ENCODE results near the gene NPRL2.

NPRL2 gene

GRCh38 chr3:50381383-50381782 lies 30.8 kb upstream of the NPRL2 start:
- Histone ChIP-seq H3K27ac (ENCODE audit: low read length, poor library complexity, severe bottlenecking) (no peak overlapping the region), H4K91ac (ENCODE audit: low read length) (no peak overlapping the region), H2BK15ac (ENCODE audit: low read depth, poor library complexity, severe bottlenecking) (no peak overlapping the region), H3K36me3 (ENCODE audit: control insufficient read depth in 1 of 2, insufficient read depth in 2 of 2, low read depth in 1 of 2, low read length in 2 of 2) (no peaks in the 10 kb centered on the region), H3K4me1 (ENCODE audit: control insufficient read depth, insufficient read depth, low read depth, low read length) (peaks cover 2% of the 10 kb centered on the region), H3K4ac (ENCODE audit: low read depth in 1 of 2, low read length in 2 of 2) (no peak overlapping the region), H3K9me3 (ENCODE audit: control insufficient read depth, low read length) (no peaks in the 10 kb centered on the region), H3K27me3 (ENCODE audit: control insufficient read depth in 1 of 2, insufficient read depth in 1 of 2, low read length in 2 of 2) (peaks cover 19 to 47% of the 10 kb centered on the region in 2 experiments), H3K9ac (ENCODE audit: low read length) (no peak overlapping the region), H3K4me3 (ENCODE audit: insufficient read depth in 1 of 2, low read depth in 1 of 2, low read length in 2 of 2) (no peak overlapping the region), H2BK5ac (ENCODE audit: low read depth, low read length, poor library complexity, severe bottlenecking) (no peak overlapping the region), H2AFZ (ENCODE audit: low read depth, low read length) (no peak overlapping the region), H2BK120ac (ENCODE audit: low read depth, low read length) (no peak overlapping the region), H3K18ac (ENCODE audit: low read depth in 1 of 2, low read length in 2 of 2) (no peak overlapping the region), H3K23ac (ENCODE audit: low read length in 2 of 2) (no peak overlapping the region), H3K14ac (ENCODE audit: low read length in 2 of 2) (no peak overlapping the region), H3K4me2 (ENCODE audit: low read length, poor library complexity, severe bottlenecking) (no peak overlapping the region), H2AK5ac (ENCODE audit: low read length, severe bottlenecking) (no peak overlapping the region), H3K79me1 (replicated peaks; ENCODE audit: low read length, poor library complexity, severe bottlenecking) (no peaks in the 10 kb centered on the region), H4K8ac (ENCODE audit: low read length) (no peak overlapping the region), H2BK12ac (ENCODE audit: low read length in 2 of 2) (no peak overlapping the region)
- no peak for DNase-seq
- WGBS, result 76% methylated on average over 4 of the region's 4 CpGs

GRCh38 chr3:50380405-50381085 lies 30.0 kb upstream of the NPRL2 start:
- no peak overlapping the region for H2BK12ac ChIP-seq (ENCODE audit: low read length in 2 of 2)
- no peak overlapping the region for H3K4me2 ChIP-seq (ENCODE audit: low read length, poor library complexity, severe bottlenecking)
- H3K79me1 ChIP-seq (replicated peaks; ENCODE audit: low read length, poor library complexity, severe bottlenecking), result no peaks in the 10 kb centered on the region
- no peaks in the 10 kb centered on the region for H3K36me3 ChIP-seq (ENCODE audit: control insufficient read depth in 1 of 2, insufficient read depth in 2 of 2, low read depth in 1 of 2, low read length in 2 of 2)
- H3K4me3 ChIP-seq (ENCODE audit: insufficient read depth in 1 of 2, low read depth in 1 of 2, low read length in 2 of 2), result no peak overlapping the region
- no peak overlapping the region for H3K9ac ChIP-seq (ENCODE audit: low read length)
- H3K27ac ChIP-seq (ENCODE audit: low read length, poor library complexity, severe bottlenecking), result no peak overlapping the region
- 81% methylated on average over 15 of the region's 17 CpGs for WGBS
- H3K23ac ChIP-seq (ENCODE audit: low read length in 2 of 2), result no peak overlapping the region
- H2BK120ac ChIP-seq (ENCODE audit: low read depth, low read length), result no peak overlapping the region
- peaks cover 2% of the 10 kb centered on the region for H3K4me1 ChIP-seq (ENCODE audit: control insufficient read depth, insufficient read depth, low read depth, low read length)
- no peak overlapping the region for H3K14ac ChIP-seq (ENCODE audit: low read length in 2 of 2)
- no peak for DNase-seq
- H3K4ac ChIP-seq (ENCODE audit: low read depth in 1 of 2, low read length in 2 of 2), result no peak overlapping the region
- no peak overlapping the region for H4K8ac ChIP-seq (ENCODE audit: low read length)
- H3K9me3 ChIP-seq (ENCODE audit: control insufficient read depth, low read length), result no peaks in the 10 kb centered on the region
- no peak overlapping the region for H3K18ac ChIP-seq (ENCODE audit: low read depth in 1 of 2, low read length in 2 of 2)
- H2AFZ ChIP-seq (ENCODE audit: low read depth, low read length), result no peak overlapping the region
- H2BK15ac ChIP-seq (ENCODE audit: low read depth, poor library complexity, severe bottlenecking), result no peak overlapping the region
- no peak overlapping the region for H4K91ac ChIP-seq (ENCODE audit: low read length)
- H2BK5ac ChIP-seq (ENCODE audit: low read depth, low read length, poor library complexity, severe bottlenecking), result no peak overlapping the region
- H3K27me3 ChIP-seq (ENCODE audit: control insufficient read depth in 1 of 2, insufficient read depth in 1 of 2, low read length in 2 of 2), result peaks cover 26 to 54% of the 10 kb centered on the region in 2 experiments
- no peak overlapping the region for H2AK5ac ChIP-seq (ENCODE audit: low read length, severe bottlenecking)

- no peak overlapping the region for H2BK5ac ChIP-seq (ENCODE audit: low read depth, low read length, poor library complexity, severe bottlenecking)
- no peak overlapping the region for H3K27ac ChIP-seq (ENCODE audit: low read length, poor library complexity, severe bottlenecking)
- no peaks in the 10 kb centered on the region for H3K9me3 ChIP-seq (ENCODE audit: control insufficient read depth, low read length)
- H2BK12ac ChIP-seq (ENCODE audit: low read length in 2 of 2), result no peak overlapping the region
- H3K4me3 ChIP-seq (ENCODE audit: insufficient read depth in 1 of 2, low read depth in 1 of 2, low read length in 2 of 2), result no peak overlapping the region
- no peak overlapping the region for H3K4me2 ChIP-seq (ENCODE audit: low read length, poor library complexity, severe bottlenecking)
- H3K4ac ChIP-seq (ENCODE audit: low read depth in 1 of 2, low read length in 2 of 2), result no peak overlapping the region
- no peak overlapping the region for H3K23ac ChIP-seq (ENCODE audit: low read length in 2 of 2)
- peaks cover 2% of the 10 kb centered on the region for H3K4me1 ChIP-seq (ENCODE audit: control insufficient read depth, insufficient read depth, low read depth, low read length)
- H3K9ac ChIP-seq (ENCODE audit: low read length), result no peak overlapping the region
- no peak overlapping the region for H2BK15ac ChIP-seq (ENCODE audit: low read depth, poor library complexity, severe bottlenecking)
- H3K27me3 ChIP-seq (ENCODE audit: control insufficient read depth in 1 of 2, insufficient read depth in 1 of 2, low read length in 2 of 2), result peaks cover 19 to 49% of the 10 kb centered on the region in 2 experiments
- no peaks in the 10 kb centered on the region for H3K36me3 ChIP-seq (ENCODE audit: control insufficient read depth in 1 of 2, insufficient read depth in 2 of 2, low read depth in 1 of 2, low read length in 2 of 2)
- no peak overlapping the region for H3K18ac ChIP-seq (ENCODE audit: low read depth in 1 of 2, low read length in 2 of 2)
- no peak overlapping the region for H2AFZ ChIP-seq (ENCODE audit: low read depth, low read length)
- H2BK120ac ChIP-seq (ENCODE audit: low read depth, low read length), result no peak overlapping the region
- no peak overlapping the region for H3K14ac ChIP-seq (ENCODE audit: low read length in 2 of 2)
- no peak overlapping the region for H4K91ac ChIP-seq (ENCODE audit: low read length)
- no peak overlapping the region for H4K8ac ChIP-seq (ENCODE audit: low read length)
- no peak overlapping the region for H2AK5ac ChIP-seq (ENCODE audit: low read length, severe bottlenecking)
- DNase-seq, result no peak
- 88% methylated on average over 17 of the region's 17 CpGs for WGBS
- H3K79me1 ChIP-seq (replicated peaks; ENCODE audit: low read length, poor library complexity, severe bottlenecking), result no peaks in the 10 kb centered on the region
These were observed 28.2 kb upstream of the NPRL2 start for GRCh38 chr3:50378757-50379156.

GRCh38 chr3:50378024-50378423 lies 27.4 kb upstream of the NPRL2 start:
- no peak for DNase-seq
- no peak overlapping the region for H4K8ac ChIP-seq (ENCODE audit: low read length)
- no peak overlapping the region for H3K27ac ChIP-seq (ENCODE audit: low read length, poor library complexity, severe bottlenecking)
- H3K14ac ChIP-seq (ENCODE audit: low read length in 2 of 2), result no peak overlapping the region
- H3K23ac ChIP-seq (ENCODE audit: low read length in 2 of 2), result no peak overlapping the region
- no peak overlapping the region for H3K9ac ChIP-seq (ENCODE audit: low read length)
- H2BK120ac ChIP-seq (ENCODE audit: low read depth, low read length), result no peak overlapping the region
- no peak overlapping the region for H2BK5ac ChIP-seq (ENCODE audit: low read depth, low read length, poor library complexity, severe bottlenecking)
- H2BK12ac ChIP-seq (ENCODE audit: low read length in 2 of 2), result no peak overlapping the region
- H2AFZ ChIP-seq (ENCODE audit: low read depth, low read length), result peak overlapping the region; percentile 7
- WGBS, result 69% methylated on average over 5 of the region's 6 CpGs
- no peaks in the 10 kb centered on the region for H3K36me3 ChIP-seq (ENCODE audit: control insufficient read depth in 1 of 2, insufficient read depth in 2 of 2, low read depth in 1 of 2, low read length in 2 of 2)
- H3K18ac ChIP-seq (ENCODE audit: low read depth in 1 of 2, low read length in 2 of 2), result no peak overlapping the region
- no peak overlapping the region for H3K4ac ChIP-seq (ENCODE audit: low read depth in 1 of 2, low read length in 2 of 2)
- no peak overlapping the region for H2BK15ac ChIP-seq (ENCODE audit: low read depth, poor library complexity, severe bottlenecking)
- no peaks in the 10 kb centered on the region for H3K79me1 ChIP-seq (replicated peaks; ENCODE audit: low read length, poor library complexity, severe bottlenecking)
- peaks cover 13 to 45% of the 10 kb centered on the region in 2 experiments for H3K27me3 ChIP-seq (ENCODE audit: control insufficient read depth in 1 of 2, insufficient read depth in 1 of 2, low read length in 2 of 2)
- peak overlapping the region; percentile 10 for H4K91ac ChIP-seq (ENCODE audit: low read length)
- H3K4me3 ChIP-seq (ENCODE audit: insufficient read depth in 1 of 2, low read depth in 1 of 2, low read length in 2 of 2), result no peak overlapping the region
- H3K4me1 ChIP-seq (ENCODE audit: control insufficient read depth, insufficient read depth, low read depth, low read length), result peaks cover 2% of the 10 kb centered on the region
- H3K4me2 ChIP-seq (ENCODE audit: low read length, poor library complexity, severe bottlenecking), result no peak overlapping the region
- no peak overlapping the region for H2AK5ac ChIP-seq (ENCODE audit: low read length, severe bottlenecking)
- no peaks in the 10 kb centered on the region for H3K9me3 ChIP-seq (ENCODE audit: control insufficient read depth, low read length)
